GM18867 (cell line): ENCODE results near the gene TRIM17.
"Not testable (repeated sequence)": the region's sequence is repeated elsewhere in the genome, so short reads cannot be mapped to it uniquely, and the experiment has no call there.

ENCODE experiments used
- ATAC-seq: cut with Tn5 transposase; IDR thresholded peaks from one replicate; pipeline ENCODE4 v1.9.1; 2021; ENCODE audit warnings: mild to moderate bottlenecking, moderate library complexity; ENCODE audit not compliant: unreplicated experiment

Gene TRIM17

DNA sequence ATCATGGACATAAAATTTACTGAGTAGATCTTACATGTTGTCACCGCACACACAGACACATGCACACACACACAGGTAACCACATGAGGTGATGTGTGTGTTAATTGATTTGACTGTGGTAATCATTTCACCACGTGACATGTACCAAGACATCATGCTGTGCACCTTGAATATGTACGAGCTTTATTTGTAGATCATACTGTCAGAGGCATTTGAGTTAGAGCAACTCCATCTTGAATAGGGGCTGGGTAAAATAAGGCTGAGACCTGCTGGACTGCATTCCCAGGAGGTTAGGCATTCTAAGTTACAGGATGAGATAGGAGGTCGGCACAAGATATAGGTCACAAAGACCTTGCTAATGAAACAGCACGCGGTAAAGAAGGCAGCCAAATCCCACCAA, 31.7 kb upstream of the TRIM17 start:
- ATAC-seq, result no peak

DNA sequence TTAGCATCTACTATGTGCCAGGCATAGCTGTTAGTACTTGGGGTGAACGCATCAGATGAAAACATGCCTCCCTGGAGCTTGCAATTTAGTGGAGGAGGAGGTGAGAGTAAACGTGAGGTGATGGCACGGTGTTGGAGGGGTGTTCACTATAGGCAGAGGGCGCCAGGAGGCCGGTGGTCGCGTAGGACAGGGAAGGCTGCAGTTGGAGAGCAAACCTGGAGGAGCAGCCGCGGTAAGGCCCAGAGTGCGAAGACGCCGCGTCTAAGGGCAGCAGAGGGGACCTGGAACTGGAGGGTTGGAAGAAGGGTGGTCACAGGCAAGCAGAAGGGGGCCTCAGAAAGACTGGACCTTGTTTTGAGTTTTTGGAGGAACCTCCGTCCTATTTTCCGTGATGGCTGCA, 30.2 kb upstream of the TRIM17 start:
- no peak for ATAC-seq

DNA sequence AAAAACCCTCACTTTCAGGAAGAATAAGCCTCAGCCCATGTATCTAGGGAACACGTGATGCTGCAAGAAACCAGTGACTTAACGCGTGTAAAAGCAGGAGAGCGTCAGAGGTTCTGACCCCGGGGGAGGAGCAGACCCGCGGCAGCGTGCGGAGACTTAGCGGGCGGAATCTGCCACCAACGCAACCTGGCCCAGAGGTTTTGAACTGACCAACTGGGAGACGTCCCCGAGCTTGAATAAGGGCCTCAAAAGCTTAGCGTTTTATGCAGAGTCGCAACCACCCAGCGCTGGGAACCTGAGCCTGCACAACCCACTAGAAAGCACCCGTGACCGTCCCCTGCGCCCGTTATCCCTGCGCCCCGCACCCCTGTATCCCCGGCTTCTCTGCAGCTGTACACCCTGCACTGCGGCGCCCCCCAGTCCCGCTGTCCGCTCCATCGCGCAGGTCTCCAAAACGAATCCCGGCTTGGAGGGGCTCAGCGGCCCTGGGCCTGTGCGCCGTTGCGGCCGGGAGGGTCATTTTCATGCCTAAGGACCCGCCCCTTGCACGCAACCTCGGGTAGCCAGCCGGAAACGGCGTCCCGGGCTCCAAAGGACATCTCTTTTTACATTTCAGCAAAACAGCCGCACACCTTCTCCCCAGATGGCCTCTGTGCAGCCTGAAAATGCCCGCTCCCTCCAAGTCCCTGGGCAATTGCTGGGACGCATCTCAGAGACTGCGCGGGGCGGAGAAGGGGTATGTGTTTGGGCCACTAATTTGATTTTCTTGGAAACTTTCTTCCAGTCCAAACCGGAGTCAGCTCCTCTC, 29.4 kb upstream of the TRIM17 start:
- ATAC-seq, result no peak

DNA sequence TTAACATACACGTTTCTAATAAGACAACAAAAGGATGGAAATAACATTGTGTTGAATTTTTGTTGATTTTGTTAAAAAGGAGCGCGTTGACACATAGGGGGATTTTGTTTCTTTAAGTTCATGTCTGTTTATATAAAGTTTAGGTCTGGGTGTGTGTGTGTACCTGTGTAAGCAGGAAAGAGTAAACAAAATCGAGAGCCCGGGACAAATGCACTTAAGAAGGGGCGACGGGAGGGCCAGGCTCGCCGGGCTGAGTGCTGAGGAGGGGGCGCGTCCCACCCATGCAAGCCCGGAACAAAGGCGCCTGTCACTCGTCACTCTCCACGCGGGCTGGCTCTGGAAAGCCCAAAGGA, 28.8 kb upstream of the TRIM17 start:
- ATAC-seq, result no peak

DNA sequence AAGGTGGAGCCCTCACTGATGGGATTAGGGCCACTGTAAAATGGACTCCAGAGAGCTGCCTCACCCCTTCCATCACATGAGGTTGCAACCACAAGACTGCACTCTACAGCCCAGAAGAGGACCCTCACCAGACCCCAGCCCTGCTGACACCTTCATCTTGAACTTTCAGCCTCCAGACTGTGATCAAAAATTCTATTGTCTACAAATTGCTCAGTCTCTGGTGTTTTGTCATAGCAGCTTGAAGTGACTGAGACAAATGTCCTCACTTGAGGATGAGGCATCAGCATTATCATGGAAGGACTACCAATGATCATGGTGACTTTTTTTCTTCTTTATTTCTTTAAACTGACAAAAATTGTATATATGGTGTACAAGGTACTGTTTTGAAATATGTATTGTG, 26.7 kb upstream of the TRIM17 start:
- ATAC-seq, result no peak

DNA sequence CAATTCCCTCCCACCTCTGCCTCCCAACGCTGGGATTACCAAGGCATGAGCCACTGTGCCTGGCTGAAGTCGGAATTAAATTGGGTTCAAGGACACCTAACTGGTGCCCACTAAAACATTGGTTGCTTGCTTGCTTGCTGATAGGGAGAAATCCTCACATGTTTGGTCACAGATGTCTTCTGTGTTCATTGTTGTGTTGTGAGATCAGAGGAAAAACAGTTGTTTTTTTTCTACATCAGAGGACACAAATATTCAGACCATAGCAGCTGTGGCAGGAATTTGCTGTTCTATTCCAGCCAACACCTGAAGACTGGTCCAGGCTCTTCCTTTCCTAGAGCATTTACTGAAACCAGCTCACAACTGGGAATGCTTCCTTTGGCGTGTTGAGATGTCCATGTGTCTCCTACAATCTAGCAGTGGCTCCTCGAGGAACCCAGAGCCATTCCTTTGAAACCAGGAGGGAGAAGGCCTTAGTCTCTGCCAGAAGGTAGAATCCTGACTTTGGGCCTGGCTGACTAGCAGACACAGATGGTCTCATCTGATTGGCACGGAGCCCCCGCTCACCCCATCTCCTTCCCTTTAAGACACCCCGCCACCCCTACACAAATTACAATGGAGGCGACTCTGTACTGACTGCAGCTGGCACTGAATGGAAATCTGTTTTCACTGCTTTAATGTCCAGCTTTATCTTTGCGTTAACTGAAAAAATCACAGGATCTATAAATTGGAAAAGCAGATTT, 24.3 kb upstream of the TRIM17 start:
- no peak for ATAC-seq

DNA sequence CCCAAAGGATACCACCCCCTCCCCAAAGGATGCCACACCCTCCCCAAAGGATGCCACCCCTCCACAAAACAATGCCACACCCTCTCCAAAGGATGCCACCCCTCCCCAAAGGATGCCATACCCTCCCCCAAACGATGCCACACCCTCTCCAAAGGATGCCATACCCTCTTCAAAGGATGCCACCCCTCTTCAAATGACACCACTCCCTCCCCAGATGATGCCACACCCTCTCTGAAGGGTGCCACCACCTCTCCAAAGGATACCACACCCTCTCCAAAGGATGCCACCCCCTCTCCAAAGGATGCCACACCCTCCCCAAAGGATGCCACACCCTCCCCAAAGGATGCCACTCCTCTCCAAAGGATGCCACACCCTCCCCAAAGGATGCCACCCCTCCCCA, 21.6 kb upstream of the TRIM17 start:
- no peak for ATAC-seq

DNA sequence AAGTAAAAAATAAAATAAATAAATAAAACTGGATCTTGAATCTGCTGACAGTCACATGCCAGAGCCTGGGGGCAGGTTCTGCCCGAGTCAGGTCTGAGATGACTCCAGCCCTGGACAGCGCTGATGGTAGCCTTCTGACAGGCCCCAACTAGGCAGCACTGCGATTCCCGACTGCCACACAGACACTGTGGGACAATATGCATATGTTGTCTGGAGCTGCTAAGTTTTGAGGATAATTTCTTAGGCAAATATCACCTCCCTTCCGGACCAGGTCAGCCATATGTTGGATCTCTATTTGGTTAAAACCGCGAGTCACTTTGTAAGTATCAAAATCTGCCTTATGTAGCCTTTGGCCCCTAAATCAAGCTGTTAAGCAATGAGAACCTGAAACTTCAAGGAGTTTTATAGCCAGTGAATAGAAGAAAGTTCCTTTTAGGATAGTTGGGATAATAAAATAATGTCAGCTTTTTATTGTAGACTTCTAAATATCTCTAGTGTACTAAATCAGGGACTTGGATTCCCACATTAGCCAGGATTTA, 20.8 kb upstream of the TRIM17 start:
- no peak for ATAC-seq

DNA sequence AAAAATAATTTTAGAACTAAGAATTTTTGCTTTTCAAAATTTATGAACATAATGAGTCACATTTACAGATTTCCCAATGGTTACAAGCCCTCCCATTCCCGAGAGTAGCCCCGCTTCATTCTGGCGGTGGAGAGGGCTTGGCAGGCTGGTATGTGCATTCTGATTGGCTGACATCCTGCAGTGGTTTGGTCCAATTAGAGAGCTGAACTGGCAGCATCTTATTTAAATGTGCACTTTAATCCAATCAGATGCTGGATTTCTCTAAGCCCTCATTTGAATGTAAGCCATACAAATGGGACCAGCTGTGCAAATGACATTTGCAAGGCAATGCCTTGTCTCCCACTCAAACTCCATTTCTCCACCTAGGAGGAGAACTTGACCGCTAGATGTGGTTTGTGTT, 18.0 kb upstream of the TRIM17 start:
- no peak for ATAC-seq

DNA sequence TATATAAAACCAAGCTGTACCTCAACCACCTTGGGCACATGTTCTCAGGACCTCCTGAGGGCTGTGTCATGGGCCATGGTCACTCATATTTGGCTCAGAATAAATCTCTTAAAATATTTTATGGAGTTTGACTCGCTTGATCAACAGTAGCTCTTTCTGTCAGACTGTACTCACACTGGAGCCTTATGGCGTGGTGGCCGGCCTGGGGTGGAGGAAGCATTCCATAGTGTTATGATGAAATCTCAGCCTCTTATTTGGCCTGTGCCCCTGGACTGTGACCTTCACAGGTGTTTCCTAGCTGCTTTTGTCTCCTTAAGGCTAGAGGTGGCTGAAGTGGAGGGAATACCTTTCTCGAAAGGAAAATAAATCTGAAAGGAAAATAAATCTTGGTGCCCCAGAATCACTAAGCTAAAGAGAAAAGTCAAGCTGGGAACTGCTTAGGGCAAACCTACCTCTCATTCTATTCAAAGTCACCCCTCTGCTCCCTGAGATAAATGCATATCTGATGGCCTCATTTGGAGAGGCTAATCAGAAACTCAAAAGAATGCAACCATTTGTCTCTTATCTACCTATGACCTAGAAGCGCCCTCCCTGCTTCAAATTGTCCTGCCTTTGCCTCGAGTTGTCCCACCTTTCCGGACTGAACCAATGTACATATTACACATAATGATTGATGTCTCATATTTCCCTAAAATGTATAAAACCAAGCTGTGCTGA, 16.8 kb upstream of the TRIM17 start:
- ATAC-seq, result not testable (repeated sequence)

DNA sequence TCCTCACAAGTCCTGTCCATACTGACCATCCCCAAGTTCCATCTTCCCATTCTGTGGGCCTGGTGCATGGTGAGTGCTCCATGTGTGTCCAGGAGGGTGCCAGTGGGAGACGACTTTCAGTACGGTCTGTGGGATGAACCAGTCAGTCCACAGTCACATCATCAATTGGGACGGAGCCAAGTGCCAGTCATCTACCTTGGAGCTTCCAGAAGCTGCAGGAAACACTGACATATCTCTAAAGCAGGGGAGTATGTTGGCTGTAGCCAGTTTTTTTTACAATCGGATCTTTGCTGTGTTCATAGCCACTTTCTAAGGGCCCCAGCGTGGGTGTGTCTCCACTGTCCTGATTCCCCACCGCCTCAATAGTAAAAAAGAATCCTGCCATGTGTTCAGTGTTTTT, 13.6 kb upstream of the TRIM17 start:
- ATAC-seq, result no peak

DNA sequence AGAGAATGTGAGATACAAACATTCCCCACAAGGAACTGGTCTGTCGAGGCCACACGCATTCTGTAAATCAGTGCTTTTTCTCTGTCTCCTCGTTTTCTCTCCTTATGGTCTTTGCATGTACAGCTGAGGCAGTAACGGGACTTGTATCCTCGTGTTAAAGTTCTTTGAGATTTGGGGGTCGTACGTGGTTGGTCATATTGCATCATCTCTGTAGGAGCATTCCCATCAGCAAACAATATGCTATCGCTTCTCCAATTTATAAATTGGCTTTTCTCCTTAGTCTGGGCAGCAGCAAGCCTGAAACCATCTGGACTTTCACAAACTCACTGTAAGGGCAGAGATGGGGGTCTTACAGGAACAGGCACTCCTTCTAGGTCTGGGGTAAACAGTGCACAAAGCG, 13.0 kb upstream of the TRIM17 start:
- no peak for ATAC-seq

DNA sequence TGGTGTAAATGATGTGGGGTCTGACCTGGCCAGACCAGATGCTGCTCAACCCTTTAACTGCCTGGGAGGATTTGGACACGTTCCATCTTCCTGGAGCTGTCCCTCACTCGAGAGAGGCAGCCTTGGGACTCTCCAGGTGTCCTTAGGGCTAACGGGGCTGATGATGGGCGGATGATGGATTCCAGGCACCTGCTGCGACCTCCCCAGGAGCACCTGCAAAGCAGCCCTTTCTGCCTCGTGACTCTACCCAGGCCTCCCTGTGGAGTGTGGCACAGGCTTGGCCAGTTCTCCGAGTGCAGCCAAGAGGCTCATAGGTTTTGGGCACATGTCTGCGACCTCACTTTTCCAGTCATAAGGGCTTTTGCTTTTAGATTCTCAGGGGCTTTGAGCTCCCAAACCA, 12.3 kb upstream of the TRIM17 start:
- no peak for ATAC-seq

DNA sequence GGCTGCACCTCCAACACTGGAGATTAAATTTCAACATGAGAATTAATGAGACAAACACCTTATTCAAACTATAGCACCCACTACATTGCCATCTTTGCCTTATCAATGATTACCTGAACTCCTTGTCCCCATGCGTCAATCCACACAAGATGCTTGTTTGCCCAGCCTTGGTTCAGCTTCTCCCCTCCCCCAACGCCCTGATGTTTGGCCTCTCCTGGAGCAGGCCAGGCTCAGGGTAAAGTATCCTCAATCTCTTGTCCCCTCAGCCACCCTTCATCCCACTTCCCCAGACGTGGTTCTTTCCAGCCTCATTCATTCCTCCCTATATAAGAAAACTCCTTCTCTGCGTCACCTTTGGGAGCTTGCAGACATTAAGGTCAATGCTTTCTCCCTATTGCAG, 11.8 kb upstream of the TRIM17 start:
- ATAC-seq, result no peak

DNA sequence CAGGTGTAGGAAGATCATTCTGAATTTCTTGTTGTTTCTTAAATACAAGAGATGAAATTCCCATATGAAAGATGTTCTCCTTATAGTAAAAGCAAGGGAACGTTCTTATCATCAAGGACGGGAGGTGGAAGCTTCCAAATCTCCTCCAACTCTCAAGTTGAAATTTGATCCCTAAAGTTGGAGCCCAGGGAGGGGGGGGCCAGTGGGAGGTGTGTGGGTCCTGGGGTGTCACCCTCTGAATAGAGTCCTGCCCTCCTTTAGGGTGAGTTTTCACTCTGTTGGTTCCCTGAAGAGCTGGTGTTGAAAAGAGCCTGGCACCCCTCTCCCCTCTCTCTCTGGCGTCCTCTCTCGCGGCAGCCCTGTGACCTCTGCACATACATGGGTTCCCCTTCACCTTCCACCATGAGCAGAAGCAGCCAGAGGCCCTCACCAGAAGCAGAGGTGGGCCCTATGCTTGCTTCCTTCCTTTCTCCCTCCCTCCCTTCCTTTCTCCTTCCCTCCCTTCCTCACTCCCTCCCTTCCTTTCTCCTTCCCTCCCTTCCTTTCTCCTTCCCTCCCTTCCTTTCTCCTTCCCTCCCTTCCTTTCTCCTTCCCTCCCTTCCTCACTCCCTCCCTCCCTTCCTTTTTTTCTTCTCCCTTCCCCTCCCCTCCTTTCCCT, 10.0 kb upstream of the TRIM17 start:
- no peak for ATAC-seq

DNA sequence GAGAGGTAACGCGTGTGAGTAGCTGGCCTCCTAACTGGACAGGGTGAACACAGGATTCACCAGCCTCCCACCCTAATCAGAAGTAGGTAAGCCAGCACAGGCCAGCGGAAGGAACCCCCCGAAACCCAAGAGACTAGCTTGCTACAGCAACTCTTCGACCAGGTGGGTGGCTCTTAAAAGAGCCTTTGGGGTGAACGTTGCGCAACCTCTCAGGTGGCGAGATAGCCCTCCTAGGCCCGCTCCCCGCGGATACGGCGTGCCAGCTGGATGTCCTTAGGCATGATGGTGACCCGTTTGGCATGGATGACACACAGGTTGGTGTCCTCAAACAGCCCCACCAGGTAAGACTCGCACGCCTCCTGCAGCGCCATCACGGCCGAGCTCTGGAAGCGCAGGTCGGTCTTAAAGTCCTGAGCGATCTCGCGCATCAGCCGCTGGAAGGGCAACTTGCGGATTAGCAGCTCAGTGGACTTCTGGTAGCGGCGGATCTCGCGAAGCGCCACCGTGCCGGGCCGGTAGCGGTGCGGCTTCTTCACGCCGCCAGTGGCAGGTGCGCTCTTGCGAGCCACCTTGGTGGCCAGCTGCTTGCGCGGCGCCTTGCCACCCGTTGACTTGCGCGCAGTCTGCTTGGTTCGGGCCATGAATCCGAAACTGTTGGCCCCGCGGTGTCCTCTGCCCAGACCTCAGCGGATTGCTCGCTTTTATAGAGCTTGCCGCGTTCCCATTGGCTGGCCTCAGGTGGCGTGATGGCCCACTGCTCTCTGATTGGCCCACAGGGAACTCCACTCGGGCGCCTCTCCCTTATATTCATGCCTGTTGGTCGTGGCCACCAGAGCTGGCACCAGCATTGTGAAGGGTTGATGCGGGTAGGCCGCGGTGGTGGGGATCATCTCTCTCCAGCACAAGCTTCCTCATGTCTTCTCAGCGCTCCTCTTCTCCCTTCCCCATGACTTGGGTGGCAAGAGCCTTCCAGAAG, 8.3 kb upstream of the TRIM17 start:
- no peak for ATAC-seq

DNA sequence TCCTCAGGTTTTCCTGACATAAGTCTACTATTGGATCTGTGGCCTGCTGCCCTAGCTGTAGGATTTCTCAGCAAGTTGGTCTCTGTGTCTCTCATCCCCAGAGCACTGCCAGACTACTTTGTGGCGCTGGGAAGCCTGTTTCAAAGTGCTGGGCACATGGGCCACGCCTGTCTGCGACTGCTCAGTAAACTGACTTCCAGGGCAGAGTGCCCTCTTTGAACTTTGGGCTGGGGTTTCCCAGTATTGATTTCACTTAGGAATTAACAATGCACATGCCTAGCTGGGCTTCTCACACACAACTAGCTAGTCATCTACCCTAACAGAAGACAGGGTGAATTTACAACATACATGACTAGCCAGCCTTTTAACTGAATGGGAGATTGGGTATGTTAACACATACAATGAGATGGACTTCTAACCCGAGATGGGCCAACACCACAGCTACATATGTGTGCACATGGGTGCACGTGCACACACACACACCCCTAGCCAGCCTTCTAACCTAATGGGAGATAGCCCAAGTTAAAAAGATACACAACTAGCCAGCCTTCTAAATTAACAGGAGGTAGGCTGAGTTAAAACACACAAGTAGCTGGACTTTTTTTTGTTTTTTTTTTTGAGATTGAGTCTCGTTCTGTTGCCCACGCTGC, 6.9 kb upstream of the TRIM17 start:
- ATAC-seq, result no peak

DNA sequence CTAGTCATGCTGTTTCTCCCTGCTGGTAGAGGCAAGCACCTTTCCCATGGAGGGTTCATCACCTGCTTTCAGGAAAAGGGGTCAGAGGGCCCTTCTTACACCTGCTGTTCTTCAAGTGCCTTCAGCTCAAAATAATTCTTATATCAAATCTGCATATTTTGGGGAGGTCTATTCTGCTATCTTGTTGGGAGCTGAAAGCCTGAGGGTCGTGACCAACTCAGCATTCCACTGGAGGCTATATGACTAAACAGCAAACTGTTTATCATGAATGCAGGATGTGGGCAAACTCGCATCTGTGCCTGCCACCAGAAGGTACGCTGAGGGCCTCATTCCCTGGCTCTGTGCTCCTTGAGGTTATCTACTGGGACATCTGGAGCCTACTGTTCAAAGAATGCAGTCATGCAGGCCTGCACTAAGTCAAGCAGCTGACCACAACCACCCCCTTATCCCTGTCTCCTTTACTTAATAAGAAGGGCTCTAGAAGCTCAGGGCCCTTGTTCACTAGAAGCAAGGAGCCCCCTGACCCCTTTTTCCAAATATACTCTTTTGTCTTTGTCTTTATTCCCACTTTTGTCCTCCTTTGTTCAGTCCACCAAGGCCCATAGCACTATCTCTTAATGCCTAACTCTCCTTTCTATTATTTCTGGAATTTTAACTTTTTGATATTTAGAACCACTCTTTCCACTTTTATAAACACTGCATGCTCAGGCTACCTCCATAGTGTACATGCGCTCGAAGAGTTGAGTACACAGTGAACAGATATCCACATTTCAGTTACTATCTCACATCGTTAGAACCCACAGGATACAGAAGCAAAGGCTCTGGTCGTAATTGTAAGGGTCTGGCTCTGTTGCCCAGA, 4.5 kb upstream of the TRIM17 start:
- no peak for ATAC-seq
